HCT116 (cell line): ENCODE measurements around the gene SGK1. TPM values are rescaled to one million over a fixed set of nuclear protein-coding genes. Genes with fewer than 3 reads are reported as not detected.
A peak's percentile ranks its signal among the peaks of the same experiment; 100 is the strongest.

Experiments used
- ATAC-seq: fragments of 200-7000 bp; cut with Tn5 transposase; 2 replicates; pipeline ENCODE4 v1.9.1; 2020; ENCODE audit warnings: mild to moderate bottlenecking, moderate library complexity
- BruUV-seq: library from RNA; stranded (reverse); fragments of 400-500 nt; replicated peaks from 2 replicates; lab custom pipeline; 2021; lab: Mats Ljungman, UMichigan
- CTCF ChIA-PET: fragments of 300-600 bp; sonication (Branson Sonifier 250); formaldehyde crosslinking; loops from one replicate; lab custom pipeline; 2021; ENCODE audit warnings: antibody characterized with exemption; lab: Charles Lee
- POLR2A ChIA-PET: fragments of 300-600, 350-600 bp; sonication (Branson Sonifier 250); formaldehyde crosslinking; loops from one replicate; lab custom pipeline; 2021; ENCODE audit warnings: antibody characterized with exemption; lab: Charles Lee
- RAD21 ChIA-PET, 2 experiments: fragments of 300-600 bp; sonication (Branson Sonifier 250); formaldehyde crosslinking; loops; one replicate each; lab custom pipeline; 2023; ENCODE audit warnings: low total read pairs in 2 of 2; ENCODE audit not compliant: uncharacterized antibody in 2 of 2, unreplicated experiment in 2 of 2, low non-redundant PET in 1 of 2; lab: Charles Lee
- DNase-seq: peaks from one replicate; pipeline ENCODE4 v3.0.0-alpha.2; 2010; ENCODE audit warnings: low read depth, low spot score
- H2AFZ ChIP-seq: fragments of 200-600 bp; shearing (Covaris generic), sonication (generic); 2 replicates; pipeline ENCODE4 v1.6.1; 2017; ENCODE audit warnings: low read depth, mixed run types, mixed read lengths, antibody characterized with exemption, low read length; ENCODE audit not compliant: poor library complexity, severe bottlenecking
- H3K27ac ChIP-seq: 2 replicates; pipeline ENCODE4 v1.5.1; 2012; ENCODE audit warnings: low read depth, low read length
- H3K27me3 ChIP-seq: fragments of 200-600 bp; sonication (generic); 2 replicates; pipeline ENCODE4 v1.6.1; 2016; ENCODE audit warnings: mixed run types, low read length, mixed read lengths; ENCODE audit not compliant: insufficient read depth
- H3K36me3 ChIP-seq, 2 experiments: fragments of 200-500 bp in 1 of 2; fragments of 200-600 bp in 1 of 2; sonication (Bioruptor generic) in 1 of 2; sonication (generic) in 1 of 2; 2 replicates each; pipeline versions ENCODE4 v1.5.1 to v1.6.1; 2014 to 2016; ENCODE audit warnings: low read length in 2 of 2, inconsistent platforms in 1 of 2, mixed read lengths in 1 of 2, mixed run types in 1 of 2; ENCODE audit not compliant: insufficient read depth in 2 of 2, control insufficient read depth in 1 of 2
- H3K4me1 ChIP-seq, 2 experiments: fragments of 200-600 bp in 1 of 2; sonication (generic) in 1 of 2; 2 replicates each; pipeline versions ENCODE4 v1.5.1 to v1.6.1; 2012 to 2017; ENCODE audit warnings: low read length in 2 of 2, inconsistent platforms in 1 of 2, mild to moderate bottlenecking in 1 of 2, mixed read lengths in 1 of 2, mixed run types in 1 of 2, moderate library complexity in 1 of 2; ENCODE audit not compliant: insufficient read depth in 2 of 2, control insufficient read depth in 1 of 2
- H3K4me2 ChIP-seq: fragments of 200-600 bp; sonication (generic); 2 replicates; pipeline ENCODE4 v1.6.1; 2017; ENCODE audit warnings: mixed run types, low read length, mixed read lengths
- H3K4me3 ChIP-seq, 2 experiments: fragments of 200-600 bp in 1 of 2; sonication (generic) in 1 of 2; replicated peaks in 1 of 2; 2 replicates each; pipeline ENCODE4 v1.5.1; 2011 to 2016; ENCODE audit warnings: low read length in 2 of 2, control low read depth in 1 of 2, low read depth in 1 of 2, mild to moderate bottlenecking in 1 of 2, mixed read lengths in 1 of 2, mixed run types in 1 of 2
- H3K79me2 ChIP-seq: fragments of 200-600 bp; sonication (generic); 2 replicates; pipeline ENCODE4 v1.6.1; 2017; ENCODE audit warnings: mild to moderate bottlenecking, mixed run types, low read length, moderate library complexity, mixed read lengths; ENCODE audit not compliant: insufficient read depth
- H3K9ac ChIP-seq: fragments of 200-600 bp; sonication (generic); 2 replicates; pipeline ENCODE4 v1.6.1; 2016; ENCODE audit warnings: low read length, mixed read lengths
- H3K9me2 ChIP-seq: fragments of 200-600 bp; sonication (generic), shearing (Covaris generic); 2 replicates; pipeline ENCODE4 v1.6.1; 2017; ENCODE audit warnings: mixed run types, mild to moderate bottlenecking, moderate library complexity; ENCODE audit not compliant: insufficient read depth
- H3K9me3 ChIP-seq, 2 experiments: fragments of 200-500 bp in 1 of 2; fragments of 200-600 bp in 1 of 2; sonication (Bioruptor generic) in 1 of 2; sonication (generic) in 1 of 2; 2 replicates each; pipeline ENCODE4 v1.6.1; 2014 to 2017; ENCODE audit warnings: low read length in 2 of 2, mixed read lengths in 2 of 2, inconsistent platforms in 1 of 2, low read depth in 1 of 2, mild to moderate bottlenecking in 1 of 2, mixed run types in 1 of 2, moderate library complexity in 1 of 2; ENCODE audit not compliant: control insufficient read depth in 1 of 2, insufficient read depth in 1 of 2
- H4K20me1 ChIP-seq: fragments of 200-600 bp; sonication (generic), shearing (Covaris generic); 2 replicates; pipeline ENCODE4 v1.6.1; 2017; ENCODE audit warnings: mixed run types, mild to moderate bottlenecking, moderate library complexity; ENCODE audit not compliant: insufficient read depth
- ATF3 ChIP-seq: IDR thresholded peaks from 2 replicates; pipeline ENCODE4 v1.6.1; 2012
- ELF1 ChIP-seq: IDR thresholded peaks from 2 replicates; pipeline ENCODE4 v1.6.1; 2012; ENCODE audit warnings: low read depth, borderline replicate concordance
- EZH2phosphoT487 ChIP-seq: fragments of 200-600 bp; IDR thresholded peaks from 2 replicates; pipeline ENCODE4 v1.6.1; 2018; ENCODE audit warnings: antibody characterized with exemption, borderline replicate concordance
- MAX ChIP-seq: IDR thresholded peaks from 2 replicates; pipeline ENCODE4 v1.6.1; 2012
- POLR2A ChIP-seq: IDR thresholded peaks from 2 replicates; pipeline ENCODE4 v1.7.0; 2011; ENCODE audit warnings: borderline replicate concordance; ENCODE audit not compliant: insufficient read depth, insufficient read length; ENCODE audit errors: extremely low read depth
- POLR2AphosphoS5 ChIP-seq: IDR thresholded peaks from 2 replicates; pipeline ENCODE4 v1.6.1; 2011; ENCODE audit warnings: mild to moderate bottlenecking, low read depth, low read length, moderate library complexity
- RAD21 ChIP-seq: IDR thresholded peaks from 2 replicates; pipeline ENCODE4 v1.6.1; 2012; ENCODE audit warnings: low read depth, mild to moderate bottlenecking
- REST ChIP-seq: IDR thresholded peaks from 2 replicates; pipeline ENCODE4 v1.6.1; 2012; ENCODE audit warnings: low read depth
- SIN3A ChIP-seq: IDR thresholded peaks from 2 replicates; pipeline ENCODE4 v1.6.1; 2012; ENCODE audit warnings: low read depth
- SP1 ChIP-seq: IDR thresholded peaks from 2 replicates; pipeline ENCODE4 v1.6.1; 2012; ENCODE audit warnings: low read depth
- SRF ChIP-seq: IDR thresholded peaks from 2 replicates; pipeline ENCODE4 v1.6.1; 2012; ENCODE audit warnings: low read depth
- ZNF274 ChIP-seq: fragments of 200-500 bp; sonication (Bioruptor generic); IDR thresholded peaks from 2 replicates; pipeline ENCODE4 v1.6.1; 2014; ENCODE audit warnings: mild to moderate bottlenecking, low read depth, low read length, inconsistent platforms
- intact Hi-C: fragments of 100-400 bp; cut with micrococcal nuclease; formaldehyde crosslinking; loops from 2 replicates; pipeline ENCODE4 v1.10.0; 2022
- total RNA-seq: library from RNA; stranded (reverse); gene quantifications from one replicate; pipeline ENCODE4 v1.2.1, GENCODE V29; 2021; ENCODE audit not compliant: unreplicated experiment

Gene SGK1
- total RNA-seq, 1 experiment from 2014 or later, result 4.5 TPM

- Histone ChIP-seq H3K4me2 (peak overlapping the region; percentile 79; the same call in 1 of the 2 replicates), H2AFZ (no peak overlapping the region), H3K27me3 (no peaks in the 10 kb centered on the region), H3K9me2 (no peaks in the 10 kb centered on the region), H3K9ac (no peak overlapping the region)
- BruUV-seq, result no TSS peak
- RAD21 ChIA-PET, result interaction anchor here (0.7 to 1.1 kb wide), 3 partner anchors 650 to 767 kb away, joined by 3 to 4 read pairs (median 3); no protein-coding TSS in a partner anchor
- TF ChIP-seq SP1 (no peak), REST (no peak), EZH2phosphoT487 (no peak), SIN3A (no peak), RAD21 (no peak), SRF (no peak), ATF3 (no peak), MAX (no peak), POLR2A (no peak), POLR2AphosphoS5 (no peak), ZNF274 (no peak), ELF1 (no peak)
- TF ChIP-seq, all 23 proteins: peak for 0
- H3K4me3 ChIP-seq, result no peak overlapping the region
- DNase-seq, result no peak
- no peak for ATAC-seq
- no peaks in the 10 kb centered on the region for H3K9me3 ChIP-seq
- ChIA-PET POLR2A (interaction anchor here (1.2 to 1.5 kb wide), 4 partner anchors 467 to 767 kb away, joined by 3 to 5 read pairs (median 5); no protein-coding TSS in a partner anchor), CTCF (interaction anchor here (0.7 to 1.6 kb wide), 12 partner anchors 9 to 829 kb away, joined by 3 to 29 read pairs (median 4); no protein-coding TSS in a partner anchor)
- H3K79me2 ChIP-seq, result no peaks in the 10 kb centered on the region
- no peak overlapping the region for H3K27ac ChIP-seq
- peaks cover 0 to 5% of the 10 kb centered on the region in 2 experiments; a peak in 1 of 4 replicates for H3K36me3 ChIP-seq
- intact Hi-C loops, result loop anchor here (5.0 to 10.0 kb wide), 2 partner anchors 361 to 1009 kb away; partner anchors contain the start of gene MYB
- H3K4me1 ChIP-seq, result peaks cover 8 to 16% of the 10 kb centered on the region in 2 experiments
- no peaks in the 10 kb centered on the region for H4K20me1 ChIP-seq
Observed at GRCh38 chr6:134173366-134173725, 144.6 kb downstream of the SGK1 start.
